BJ (cell line): Measurements from ENCODE around the gene CTSZ. TPM values are rescaled to one million over a fixed set of nuclear protein-coding genes. Genes with fewer than 3 reads are reported as not detected.

Source experiments
- CTCF ChIA-PET: fragments of 350-600 bp; formaldehyde crosslinking; extraction: SDS; loops from one replicate; lab custom pipeline; 2021; ENCODE audit warnings: antibody characterized with exemption, inconsistent platforms; lab: Yijun Ruan, JAX
- POLR2A ChIA-PET: fragments of 300-600 bp; sonication (Branson Sonifier 250); formaldehyde crosslinking; extraction: SDS; loops from one replicate; lab custom pipeline; 2021; ENCODE audit warnings: antibody characterized with exemption; lab: Charles Lee
- DNase-seq: peaks from one replicate; pipeline ENCODE4 v3.0.0-alpha.2; 2011; ENCODE audit warnings: low read depth
- H3K27me3 ChIP-seq: 2 replicates; pipeline ENCODE4 v1.6.0; 2011; ENCODE audit warnings: low read length; ENCODE audit not compliant: control insufficient read depth, insufficient read depth
- H3K36me3 ChIP-seq: 2 replicates; pipeline ENCODE4 v1.5.1; 2011; ENCODE audit warnings: low read length; ENCODE audit not compliant: control insufficient read depth, insufficient read depth
- H3K4me3 ChIP-seq: 2 replicates; pipeline ENCODE4 v1.5.1; 2011; ENCODE audit warnings: low read depth, mild to moderate bottlenecking, control low read depth, low read length
- polyA plus RNA-seq: library from polyadenylated mRNA; depleted of rRNA; stranded (reverse); fragments of >200 nt; gene quantifications from 2 replicates; pipeline ENCODE4 v1.2.3, GENCODE V29; 2011
- TF ChIP-seq, protein P1 (sequence below): IDR thresholded peaks from 2 replicates; pipeline ENCODE4 v1.5.1; 2011; ENCODE audit warnings: low read depth, mild to moderate bottlenecking, control low read depth, inconsistent platforms, low read length, moderate library complexity; ENCODE audit not compliant: insufficient read depth

Gene CTSZ
- polyA plus RNA-seq, 1 experiment = 288 TPM

- no peak for DNase-seq
- CTCF ChIA-PET = no interaction called here
- POLR2A ChIA-PET = no interaction called here
- Histone ChIP-seq H3K4me3 (peak overlapping the region; percentile 86), H3K27me3 (no peaks in the 10 kb centered on the region), H3K36me3 (peaks cover 20% of the 10 kb centered on the region)
- TF ChIP-seq, protein P1, sequence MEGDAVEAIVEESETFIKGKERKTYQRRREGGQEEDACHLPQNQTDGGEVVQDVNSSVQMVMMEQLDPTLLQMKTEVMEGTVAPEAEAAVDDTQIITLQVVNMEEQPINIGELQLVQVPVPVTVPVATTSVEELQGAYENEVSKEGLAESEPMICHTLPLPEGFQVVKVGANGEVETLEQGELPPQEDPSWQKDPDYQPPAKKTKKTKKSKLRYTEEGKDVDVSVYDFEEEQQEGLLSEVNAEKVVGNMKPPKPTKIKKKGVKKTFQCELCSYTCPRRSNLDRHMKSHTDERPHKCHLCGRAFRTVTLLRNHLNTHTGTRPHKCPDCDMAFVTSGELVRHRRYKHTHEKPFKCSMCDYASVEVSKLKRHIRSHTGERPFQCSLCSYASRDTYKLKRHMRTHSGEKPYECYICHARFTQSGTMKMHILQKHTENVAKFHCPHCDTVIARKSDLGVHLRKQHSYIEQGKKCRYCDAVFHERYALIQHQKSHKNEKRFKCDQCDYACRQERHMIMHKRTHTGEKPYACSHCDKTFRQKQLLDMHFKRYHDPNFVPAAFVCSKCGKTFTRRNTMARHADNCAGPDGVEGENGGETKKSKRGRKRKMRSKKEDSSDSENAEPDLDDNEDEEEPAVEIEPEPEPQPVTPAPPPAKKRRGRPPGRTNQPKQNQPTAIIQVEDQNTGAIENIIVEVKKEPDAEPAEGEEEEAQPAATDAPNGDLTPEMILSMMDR = no peak
These were observed 1.4 kb downstream of the CTSZ start for GRCh38 chr20:59005523-59006166.

DNA sequence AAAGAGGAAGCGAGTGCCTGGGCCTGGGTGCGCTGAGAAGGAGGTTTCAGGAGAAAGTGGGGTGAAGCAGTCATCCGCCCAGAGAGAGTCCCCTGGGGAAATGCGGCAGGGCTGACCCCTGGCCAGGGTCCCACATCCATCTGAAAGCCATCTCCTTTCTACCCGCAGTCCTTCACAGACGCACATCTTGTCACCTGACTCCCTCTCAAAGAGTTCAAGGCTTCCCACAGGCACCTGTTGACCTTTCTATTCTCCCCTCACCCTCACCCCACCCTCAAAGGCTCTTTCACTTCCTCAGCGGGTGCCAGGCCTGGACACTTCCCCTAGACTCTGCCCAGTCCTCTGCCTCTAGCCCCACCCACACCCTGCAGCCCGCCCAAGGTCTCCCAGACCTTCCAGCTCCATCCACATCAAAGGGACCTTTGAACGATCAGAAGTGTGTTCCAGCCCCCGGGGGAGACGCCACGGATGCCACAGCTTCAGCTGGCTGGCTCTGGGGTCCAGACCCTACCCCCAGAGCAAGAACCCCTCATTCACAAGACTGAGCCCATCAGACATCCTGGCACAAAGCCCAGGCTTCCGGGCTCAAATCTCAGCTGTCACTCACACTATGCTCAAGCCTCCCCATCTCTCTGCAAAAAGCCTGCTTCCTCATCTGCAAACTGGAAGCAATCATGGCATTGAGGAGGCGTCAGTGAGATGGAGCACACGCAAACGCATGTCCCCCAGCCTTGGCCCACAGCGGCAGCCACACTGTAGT is 2.1 kb downstream of the CTSZ start:
- ChIA-PET CTCF (no interaction called here), POLR2A (no interaction called here)
- DNase-seq = no peak
- TF ChIP-seq, protein P1 = no peak
- H3K36me3 ChIP-seq = peaks cover 22% of the 10 kb centered on the region
- peak overlapping the region; percentile 86; the same call in 1 of the 2 replicates for H3K4me3 ChIP-seq
- no peaks in the 10 kb centered on the region for H3K27me3 ChIP-seq

- DNase-seq = no peak
- POLR2A ChIA-PET = no interaction called here
- Histone ChIP-seq H3K4me3 (no peak overlapping the region), H3K27me3 (no peaks in the 10 kb centered on the region), H3K36me3 (peaks cover 24% of the 10 kb centered on the region)
- CTCF ChIA-PET = no interaction called here
- TF ChIP-seq, protein P1 = no peak
These were observed 2.6 kb downstream of the CTSZ start for GRCh38 chr20:59004493-59004762.

- Histone ChIP-seq H3K27me3 (no peaks in the 10 kb centered on the region), H3K36me3 (peaks cover 24% of the 10 kb centered on the region), H3K4me3 (no peak overlapping the region)
- DNase-seq = no peak
- CTCF ChIA-PET = no interaction called here
- TF ChIP-seq, protein P1 = no peak
- POLR2A ChIA-PET = no interaction called here
These were observed 3.1 kb downstream of the CTSZ start for GRCh38 chr20:59003836-59004492.

GRCh38 chr20:59002874-59003399 is 4.1 kb downstream of the CTSZ start:
- POLR2A ChIA-PET = no interaction called here
- CTCF ChIA-PET = no interaction called here
- Histone ChIP-seq H3K36me3 (peaks cover 24% of the 10 kb centered on the region), H3K4me3 (no peak overlapping the region), H3K27me3 (no peaks in the 10 kb centered on the region)
- TF ChIP-seq, protein P1 = no peak
- DNase-seq = no peak
